ENCODE results near the gene GMEB2.
"Not testable (repeated sequence)": the region's sequence is repeated elsewhere in the genome, so short reads cannot be mapped to it uniquely, and the experiment has no call there.

The GMEB2 gene

DNA sequence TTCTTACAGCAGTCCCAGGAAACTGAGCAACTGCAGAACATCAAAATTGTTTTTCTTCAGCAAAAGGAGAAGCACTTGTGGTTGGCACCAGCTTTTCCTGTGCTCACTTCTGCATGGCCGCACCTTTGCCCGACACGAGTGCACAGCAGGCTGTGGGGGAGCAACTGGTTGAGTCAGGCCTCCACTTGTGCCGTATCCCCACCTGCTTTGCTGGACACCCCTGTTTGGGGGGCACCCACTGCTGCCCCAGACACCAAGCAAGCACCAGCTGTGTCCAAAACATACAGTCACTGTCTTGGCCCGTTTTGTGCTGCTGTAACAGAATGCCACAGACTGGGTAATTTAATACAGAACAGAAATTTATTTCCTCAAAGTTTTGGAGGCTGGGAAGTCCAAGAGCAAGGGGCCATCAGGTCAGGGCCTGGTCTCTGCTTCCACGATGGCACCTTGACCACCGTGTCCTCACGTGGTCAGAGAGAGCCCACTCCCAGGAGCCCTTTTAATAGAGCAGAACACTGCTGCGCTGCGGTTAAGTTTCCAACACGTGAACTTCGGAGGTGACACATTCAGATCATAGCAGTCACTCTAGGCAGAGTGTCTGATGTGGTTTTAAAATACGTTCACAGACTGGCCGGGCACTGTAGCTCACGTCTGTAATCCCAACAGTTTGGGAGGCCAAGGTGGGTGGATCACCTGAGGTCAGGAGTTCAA is 8.7 kb upstream of the GMEB2 start:
- DNase-seq = no peak

- DNase-seq = no peak
These were observed 6.8 kb upstream of the GMEB2 start for GRCh38 chr20:63633732-63634131.

- not testable (repeated sequence) for DNase-seq
These were observed 4.5 kb upstream of the GMEB2 start for GRCh38 chr20:63631426-63631825.

DNA sequence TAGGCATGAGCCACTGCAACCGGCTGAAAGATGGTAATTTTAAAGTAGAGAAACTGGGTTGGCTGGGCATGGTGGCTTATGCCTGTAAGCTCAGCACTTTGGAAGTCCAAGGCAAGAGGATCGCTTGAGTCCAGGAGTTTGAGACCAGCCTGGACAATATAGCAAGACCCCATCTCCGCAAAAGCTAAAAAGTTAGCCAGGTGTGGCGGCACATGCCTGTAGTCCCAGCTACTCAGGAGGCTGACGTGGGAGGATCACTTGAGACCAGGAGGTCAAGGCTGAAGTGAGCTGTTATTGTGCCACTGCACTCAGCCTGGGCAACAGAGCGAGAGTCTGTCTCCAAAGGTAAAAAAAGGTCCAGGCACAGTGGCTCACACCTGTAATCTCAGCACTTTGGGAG is 4.1 kb upstream of the GMEB2 start:
- DNase-seq = not testable (repeated sequence)

DNA sequence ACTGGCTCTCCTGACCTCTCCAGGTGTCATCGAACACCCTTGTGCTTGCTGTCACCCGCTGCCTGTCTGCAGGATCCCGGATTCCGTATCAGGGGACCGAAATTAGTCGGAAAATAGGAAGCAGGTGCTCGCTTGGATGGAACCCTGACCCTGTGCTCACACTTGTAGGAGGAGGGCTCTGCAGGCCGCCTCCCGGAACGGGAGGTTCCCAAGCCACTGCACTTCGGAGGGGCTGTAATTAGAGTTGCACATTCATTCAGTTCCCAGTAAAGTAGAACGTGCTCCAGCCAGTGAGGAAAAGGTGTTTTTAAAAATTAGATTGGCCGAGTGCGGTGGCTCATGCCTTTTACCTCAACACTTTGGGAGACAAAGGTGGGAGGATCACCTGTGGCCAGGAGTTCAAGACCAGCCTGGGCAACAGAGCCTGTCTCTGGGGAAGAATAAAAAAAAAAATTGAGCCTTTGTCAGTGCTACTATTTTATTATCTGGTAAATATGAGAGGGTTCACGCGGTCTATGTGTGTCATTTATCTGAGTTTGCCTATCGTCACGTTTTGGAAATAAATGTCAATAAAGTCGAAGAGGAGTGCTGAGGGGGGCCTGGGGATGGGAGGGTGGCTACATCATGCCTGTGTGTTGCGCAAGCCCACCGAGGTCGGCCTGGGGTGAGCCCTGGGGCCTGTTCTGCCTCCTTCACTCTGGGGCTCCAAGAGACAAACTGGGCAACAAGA is 1.5 kb upstream of the GMEB2 start:
- peak; percentile 77 for DNase-seq

- DNase-seq = no peak
These were observed 897 bp upstream of the GMEB2 start for GRCh38 chr20:63627751-63628245.

DNA sequence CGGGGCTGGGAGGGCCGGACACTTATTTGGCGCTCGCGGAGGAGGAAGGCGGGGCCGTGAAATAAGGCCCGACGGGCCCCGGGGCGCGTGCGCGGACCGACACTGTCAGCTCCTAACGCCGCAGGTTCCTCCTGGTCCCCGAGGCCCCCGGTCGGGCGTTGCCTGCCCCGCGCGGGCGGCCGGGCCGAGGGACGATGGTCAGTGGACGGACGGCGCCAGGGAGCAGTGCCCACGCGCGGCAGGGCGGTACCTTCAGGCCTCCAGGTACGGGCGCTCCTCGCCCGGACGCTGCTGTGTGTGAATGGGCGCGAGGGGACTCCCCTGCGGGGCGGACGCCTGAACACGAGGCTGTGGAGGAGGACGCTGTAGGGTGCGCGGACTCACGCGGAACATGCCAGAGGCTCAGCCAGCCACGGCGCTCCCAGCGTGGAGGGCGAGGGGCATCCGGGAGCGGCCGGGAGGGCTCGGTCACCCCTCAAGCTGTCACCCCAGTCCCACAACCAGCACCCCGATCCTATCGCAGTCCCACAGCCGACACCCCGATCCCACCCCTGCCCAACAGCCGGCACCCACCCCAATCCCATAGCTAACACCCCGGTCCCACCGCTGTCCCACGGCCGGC is 339 bp upstream of the GMEB2 start:
- DNase-seq = peak; percentile 70

GRCh38 chr20:63625771-63626423 is 1.0 kb downstream of the GMEB2 start:
- DNase-seq = no peak

GRCh38 chr20:63624486-63624885 is 2.4 kb downstream of the GMEB2 start:
- DNase-seq = no peak

DNA sequence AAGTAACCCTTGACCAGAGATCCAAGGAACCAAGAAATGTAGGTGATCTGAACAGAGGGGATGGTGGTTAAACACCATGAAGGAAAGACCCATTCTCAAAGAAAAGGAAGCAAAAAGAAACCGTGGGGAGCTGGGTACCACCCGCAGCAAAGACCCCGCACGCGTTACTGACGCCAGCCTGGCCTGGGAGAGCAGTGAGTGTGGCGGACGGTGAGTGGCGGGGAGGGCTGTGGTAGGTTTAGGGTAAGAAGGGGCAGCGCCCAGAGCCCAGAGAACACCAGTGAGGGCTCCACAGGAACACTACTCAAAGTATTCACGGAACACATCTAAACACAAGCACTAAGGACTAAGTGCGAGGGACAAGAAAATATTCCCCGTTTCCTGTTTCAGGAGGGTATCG is 4.2 kb downstream of the GMEB2 start:
- no peak for DNase-seq

DNA sequence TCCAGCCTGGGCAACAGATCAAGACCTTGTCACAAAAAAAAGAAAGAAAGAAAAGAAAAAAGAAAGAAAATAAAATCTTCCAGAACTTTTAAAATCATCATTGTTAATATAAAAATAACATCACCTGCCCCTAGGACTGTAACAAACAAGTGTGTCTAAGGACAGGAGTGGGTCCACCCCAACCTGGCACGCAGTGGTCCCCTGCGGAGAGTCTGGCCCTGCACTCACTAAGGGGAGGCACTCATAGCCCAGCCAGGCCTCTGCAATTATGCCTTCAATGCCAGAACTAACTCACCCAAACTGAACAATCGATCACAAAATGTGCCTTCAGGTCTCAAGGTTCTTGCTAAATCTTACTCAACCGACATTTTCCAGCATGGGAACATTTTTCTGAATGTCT is 4.8 kb downstream of the GMEB2 start:
- no peak for DNase-seq

- DNase-seq = no peak
These were observed 5.9 kb downstream of the GMEB2 start for GRCh38 chr20:63620991-63621390.

DNA sequence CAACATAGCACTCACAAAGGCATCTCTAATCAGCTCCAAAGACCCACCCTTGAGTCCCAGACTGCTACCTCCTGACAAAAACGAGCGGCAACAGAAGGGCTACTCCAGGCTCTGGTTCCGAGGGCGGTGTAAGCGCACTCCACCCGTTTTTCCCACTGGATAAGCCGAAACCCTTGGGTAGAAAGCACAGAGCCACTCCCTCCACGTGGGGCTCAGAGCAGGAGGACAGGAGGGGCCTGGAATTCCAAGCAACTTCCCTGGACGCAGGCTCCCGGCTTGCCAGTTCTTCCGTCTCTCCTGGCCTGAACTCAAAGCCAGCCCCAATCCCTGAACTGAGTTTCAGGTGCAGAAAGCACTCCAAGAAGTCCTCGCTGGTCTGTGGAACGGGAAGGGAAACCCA is 7.4 kb downstream of the GMEB2 start:
- DNase-seq = no peak

GRCh38 chr20:63619086-63619485 is 7.8 kb downstream of the GMEB2 start:
- no peak for DNase-seq

DNA sequence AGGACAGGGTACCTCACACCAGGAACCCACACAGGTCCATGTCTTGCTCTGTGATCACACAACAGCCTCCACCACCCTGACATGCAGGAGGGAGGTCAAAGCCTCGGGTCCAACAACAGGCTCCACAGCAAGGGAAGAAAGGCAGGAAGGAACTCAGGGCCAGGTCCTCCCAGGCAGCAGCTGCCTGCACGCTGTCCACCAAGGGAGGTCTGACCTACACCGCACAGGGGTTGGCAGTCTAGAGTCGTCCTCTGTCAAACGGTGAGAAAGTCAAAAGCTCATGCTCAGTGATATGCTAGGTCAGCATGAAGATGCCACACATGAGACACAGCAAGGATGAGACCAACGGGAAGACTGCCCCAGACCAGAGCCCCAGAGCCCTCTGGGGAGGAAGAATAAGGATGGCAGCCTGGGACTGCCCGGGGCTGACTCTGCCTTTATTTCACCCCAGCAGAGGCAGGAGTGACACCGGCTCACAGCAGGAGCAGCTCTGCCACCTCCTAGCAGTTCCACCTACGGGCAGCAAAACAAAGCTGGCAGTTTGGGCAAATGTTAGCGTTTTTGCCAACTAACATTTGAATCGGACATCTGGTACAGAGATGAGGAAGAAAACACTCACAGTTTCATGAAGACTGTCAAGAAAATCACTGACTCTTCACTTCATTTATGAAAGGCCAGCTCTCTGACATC is 8.5 kb downstream of the GMEB2 start:
- DNase-seq = no peak

DNA sequence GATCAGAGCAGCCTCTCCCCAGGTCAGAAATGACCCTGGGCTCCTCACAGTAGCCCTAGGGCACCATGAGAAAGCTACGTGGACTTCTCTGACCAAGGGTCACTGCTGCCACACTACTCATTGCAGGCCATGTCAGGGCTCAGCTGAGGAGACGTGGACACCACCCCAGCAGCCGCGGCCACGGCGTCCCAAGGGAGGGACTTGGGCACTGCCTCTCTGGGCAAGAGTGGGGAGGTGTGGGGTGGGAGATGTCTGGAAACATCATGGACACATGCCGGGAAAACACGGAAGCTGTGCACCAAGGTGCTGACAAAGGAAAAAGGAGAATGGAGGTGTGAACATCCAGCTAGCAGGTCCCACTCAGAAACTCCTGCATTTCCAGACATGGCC is 9.0 kb downstream of the GMEB2 start:
- no peak for DNase-seq

DNA sequence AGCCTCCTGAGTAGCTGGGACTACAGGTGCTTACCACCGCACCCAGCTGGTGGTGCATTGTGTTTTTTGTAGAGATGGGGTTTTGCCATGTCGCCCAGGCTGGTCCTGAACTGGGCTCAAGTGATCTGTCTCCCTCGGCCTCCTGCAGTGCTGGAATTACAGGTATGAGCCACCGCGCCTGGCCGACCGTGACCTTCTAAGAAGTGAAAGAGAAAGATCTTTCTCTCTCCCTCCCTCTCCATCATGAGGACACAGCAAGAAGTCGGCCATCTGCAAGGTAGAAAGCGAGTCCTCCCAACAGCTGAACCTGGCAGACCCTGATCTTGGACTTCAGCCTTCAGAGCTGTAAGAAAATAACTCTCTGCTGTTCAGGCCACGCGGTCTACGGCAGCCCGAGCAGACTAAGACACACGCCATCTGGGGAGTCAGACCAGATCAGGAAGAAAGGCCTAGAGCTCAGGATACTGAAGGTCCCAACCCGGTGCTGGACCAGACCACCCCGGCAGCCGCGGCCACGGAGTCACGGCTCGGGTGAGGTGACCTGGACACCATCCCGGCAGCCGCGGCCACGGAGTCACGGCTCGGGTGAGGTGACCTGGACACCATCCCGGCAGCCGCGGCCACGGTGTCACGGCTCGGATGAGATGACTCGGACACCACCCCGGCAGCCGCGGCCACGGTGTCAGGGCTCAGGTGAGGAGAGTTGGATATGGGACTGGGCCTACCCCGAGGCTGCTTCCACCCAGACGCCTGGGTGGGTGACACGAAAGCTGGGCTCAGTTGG is 9.6 kb downstream of the GMEB2 start:
- no peak for DNase-seq

DNA sequence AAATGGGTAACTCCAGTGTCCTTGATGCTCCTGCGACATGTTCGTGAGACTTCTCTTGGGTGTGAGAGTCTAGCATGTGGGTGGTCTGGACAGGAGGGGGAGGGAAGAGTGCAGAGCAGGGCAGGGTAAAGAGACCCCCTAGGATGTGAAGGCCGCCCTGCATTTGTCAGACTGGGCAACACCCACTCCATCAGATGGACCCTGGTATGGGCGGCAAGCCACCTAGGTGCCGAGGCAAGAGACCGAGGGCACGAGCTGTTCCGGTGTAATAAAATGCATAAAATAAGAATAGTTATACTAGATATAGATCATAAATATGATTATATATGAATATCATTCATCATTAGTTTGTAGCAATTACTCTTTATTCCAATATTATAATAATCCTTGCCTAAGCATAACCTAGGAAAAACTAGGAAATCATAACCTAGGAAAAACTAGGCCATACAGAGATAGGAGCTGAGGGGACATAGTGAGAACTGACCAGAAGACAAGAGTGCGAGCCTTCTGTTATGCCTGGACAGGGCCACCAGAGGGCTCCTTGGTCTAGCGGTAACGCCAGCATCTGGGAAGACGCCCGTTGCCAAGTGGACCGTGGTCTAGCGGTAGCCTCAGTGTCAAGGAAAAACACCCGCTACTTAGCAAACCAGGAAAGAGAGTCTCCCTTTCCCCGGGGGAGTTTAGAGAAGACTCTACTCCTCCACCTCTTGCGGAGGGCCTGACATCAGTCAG is 12.9 kb downstream of the GMEB2 start:
- DNase-seq = not testable (repeated sequence)

- no peak for DNase-seq
These were observed 14.5 kb downstream of the GMEB2 start for GRCh38 chr20:63612276-63612931.

- no peak for DNase-seq
These were observed 15.3 kb downstream of the GMEB2 start for GRCh38 chr20:63611646-63612045.
